Activated naive CD4-positive, alpha-beta T cell treated with anti-CD3 and anti-CD28 coated beads, Interleukin-2, amount 50 U/mL, for 24 hours (primary cell): ENCODE data around the gene CCDC7.
A peak's percentile ranks its signal among the peaks of the same experiment; 100 is the strongest.
"Not testable (repeated sequence)": the region's sequence is repeated elsewhere in the genome, so short reads cannot be mapped to it uniquely, and the experiment has no call there.

Experiments
- H3K27ac Mint-ChIP-seq: one replicate; pipeline ENCODE4 v1.8.0; 2021; ENCODE audit warnings: mild to moderate bottlenecking, mixed read lengths
- H3K27me3 Mint-ChIP-seq: one replicate; pipeline ENCODE4 v1.8.0; 2021; ENCODE audit warnings: mixed read lengths
- H3K36me3 Mint-ChIP-seq: one replicate; pipeline ENCODE4 v1.8.0; 2021; ENCODE audit warnings: mixed read lengths
- H3K4me1 Mint-ChIP-seq: one replicate; pipeline ENCODE4 v1.8.0; 2021; ENCODE audit warnings: mixed read lengths
- H3K4me3 Mint-ChIP-seq: one replicate; pipeline ENCODE4 v1.8.0; 2021; ENCODE audit warnings: mild to moderate bottlenecking, mixed read lengths
- H3K9me3 Mint-ChIP-seq: one replicate; pipeline ENCODE4 v1.8.0; 2021; ENCODE audit warnings: mixed read lengths

CCDC7 gene

DNA sequence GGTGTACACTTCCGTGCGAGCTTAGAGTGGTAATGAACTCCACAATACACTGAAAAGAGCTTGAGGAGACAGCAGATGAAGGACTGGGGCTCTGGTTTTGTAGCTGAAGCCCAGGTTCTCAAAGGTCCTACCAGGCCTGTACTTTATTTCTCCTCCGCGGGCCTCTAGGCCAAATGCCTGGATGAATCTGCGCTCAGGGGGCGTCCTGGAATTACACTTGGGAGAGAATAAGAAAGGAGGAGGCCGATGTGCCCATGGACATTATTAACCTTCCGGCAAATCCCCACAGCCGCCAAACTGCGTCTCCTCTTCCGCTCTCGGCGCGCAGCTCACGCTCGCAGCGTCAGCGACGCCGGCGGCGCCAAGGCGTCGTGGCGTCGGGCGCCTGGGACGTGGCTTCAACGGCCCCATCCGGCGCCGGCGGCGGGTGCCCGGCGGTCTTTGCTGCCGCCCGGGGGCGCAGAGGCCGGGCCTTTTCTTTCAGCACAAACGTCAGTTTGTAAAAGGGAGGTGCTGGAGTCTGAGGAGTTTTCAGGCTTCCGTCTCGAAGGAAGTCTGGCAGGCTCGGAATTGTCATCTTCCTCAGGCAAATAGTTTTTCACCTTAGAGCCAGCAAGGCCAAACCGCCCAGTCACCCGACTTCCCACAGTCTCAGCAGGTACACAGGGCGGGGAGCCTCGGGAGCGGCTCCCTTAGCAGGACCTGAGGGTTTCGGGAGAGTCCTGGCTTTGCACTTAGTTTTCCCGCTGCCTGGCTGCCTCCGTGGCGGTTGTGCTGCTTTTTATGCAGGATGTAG, at the start of gene CCDC7:
TSS of gene CCDC7 (plus strand) at position 401 of the 796 bp plus-strand sequence. CDS start 5,503 bp downstream, outside the sequence.
- Mint-ChIP-seq H3K9me3 (no peaks in the 10 kb centered on the region), H3K27me3 (no peaks in the 10 kb centered on the region)

DNA sequence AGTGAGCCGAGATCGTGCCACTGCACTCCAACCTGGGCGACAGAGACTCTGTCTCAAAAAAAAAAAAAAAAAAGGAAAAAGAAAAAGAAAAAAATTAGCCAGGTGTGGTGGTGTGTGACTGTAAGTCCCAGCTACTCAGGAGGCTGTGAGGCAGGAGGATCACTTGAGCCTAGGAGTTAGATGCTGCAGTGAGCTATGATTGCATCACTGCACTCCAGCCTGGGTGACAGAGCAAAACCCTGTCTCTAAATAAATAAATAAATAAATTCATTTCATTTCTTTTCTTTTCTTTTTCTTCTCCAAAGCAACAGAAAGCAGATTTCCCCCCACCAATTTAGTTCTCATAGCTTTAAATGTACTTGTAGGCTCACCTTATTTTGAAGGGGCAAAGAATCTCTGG, 48.8 kb upstream of the CCDC7 start:
- H3K36me3 Mint-ChIP-seq, H3K4me3 Mint-ChIP-seq: not testable (repeated sequence)

More for the DNA sequence above, at the start of gene CCDC7:
- Mint-ChIP-seq H3K4me3 (peak within 1 kb of the TSS; percentile 91), H3K36me3 (no peaks in the 10 kb centered on the region), H3K4me1 (peaks cover 22% of the 10 kb centered on the region), H3K27ac (peak within 1 kb of the TSS; percentile 96)

GRCh38 chr10:32399720-32400119, 46.2 kb upstream of the CCDC7 start:
- H3K27ac Mint-ChIP-seq, H3K4me1 Mint-ChIP-seq, H3K27me3 Mint-ChIP-seq, H3K4me3 Mint-ChIP-seq, H3K9me3 Mint-ChIP-seq, H3K36me3 Mint-ChIP-seq: not testable (repeated sequence)

More for the DNA sequence above, 48.8 kb upstream of the CCDC7 start:
- not testable (repeated sequence) for H3K4me1 Mint-ChIP-seq, H3K27ac Mint-ChIP-seq, H3K27me3 Mint-ChIP-seq, H3K9me3 Mint-ChIP-seq

DNA sequence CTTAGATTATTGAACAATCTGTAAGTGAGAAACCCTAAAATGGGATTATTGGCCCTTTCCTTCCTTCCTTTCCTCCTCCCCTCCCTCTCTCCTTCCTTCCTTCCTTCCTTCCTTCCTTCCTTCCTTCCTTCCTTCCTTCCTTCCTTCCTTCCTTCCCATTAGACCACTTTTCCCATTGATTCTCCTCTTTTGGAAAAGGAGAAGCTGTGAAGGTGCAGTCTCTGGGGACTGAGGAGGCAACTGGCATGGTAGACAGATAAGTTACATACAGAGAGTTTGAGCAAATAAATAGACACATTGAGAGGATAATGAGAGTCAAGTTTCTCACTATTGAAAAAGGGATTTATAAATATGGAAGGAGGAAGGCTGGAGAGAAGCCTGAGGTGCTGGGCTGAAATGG, 45.0 kb upstream of the CCDC7 start:
- H3K27me3 Mint-ChIP-seq: no peaks in the 10 kb centered on the region
- H3K4me1 Mint-ChIP-seq: no peaks in the 10 kb centered on the region

GRCh38 chr10:32402499-32402898, 43.4 kb upstream of the CCDC7 start:
- Mint-ChIP-seq H3K4me3 (no peak overlapping the region), H3K27ac (no peak overlapping the region), H3K4me1 (no peaks in the 10 kb centered on the region), H3K36me3 (no peaks in the 10 kb centered on the region), H3K27me3 (no peaks in the 10 kb centered on the region), H3K9me3 (peaks cover 4% of the 10 kb centered on the region)

More for the DNA sequence above, 45.0 kb upstream of the CCDC7 start:
- Mint-ChIP-seq H3K27ac (no peak overlapping the region), H3K36me3 (no peaks in the 10 kb centered on the region), H3K4me3 (no peak overlapping the region), H3K9me3 (peaks cover 4% of the 10 kb centered on the region)

DNA sequence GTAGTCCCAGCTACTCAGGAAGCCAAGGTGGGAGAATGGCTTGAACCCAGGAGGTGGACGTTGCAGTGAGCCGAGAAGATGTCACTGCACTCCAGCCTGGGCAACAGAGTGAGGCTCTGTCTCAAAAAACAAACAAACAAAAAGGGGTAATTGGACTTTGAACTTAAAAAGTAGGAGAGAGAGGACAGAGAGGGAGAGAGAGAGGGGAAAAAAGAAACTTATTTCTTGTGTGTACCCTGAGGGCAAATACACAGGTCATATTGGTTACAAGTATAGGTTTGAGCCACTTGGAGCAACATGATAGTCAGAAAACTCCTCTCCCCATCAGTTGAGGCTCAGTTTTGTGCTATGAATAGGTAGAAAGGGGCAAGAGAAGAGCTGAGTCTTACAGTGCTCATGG, 42.8 kb upstream of the CCDC7 start:
- no peak overlapping the region for H3K4me3 Mint-ChIP-seq
- H3K36me3 Mint-ChIP-seq: no peaks in the 10 kb centered on the region
- H3K9me3 Mint-ChIP-seq: peaks cover 4% of the 10 kb centered on the region

GRCh38 chr10:32408690-32409089, 37.2 kb upstream of the CCDC7 start:
- H3K27ac Mint-ChIP-seq: no peak overlapping the region
- no peak overlapping the region for H3K4me3 Mint-ChIP-seq
- H3K9me3 Mint-ChIP-seq: peaks cover 4% of the 10 kb centered on the region
- H3K27me3 Mint-ChIP-seq: no peaks in the 10 kb centered on the region
- no peaks in the 10 kb centered on the region for H3K4me1 Mint-ChIP-seq
- H3K36me3 Mint-ChIP-seq: no peaks in the 10 kb centered on the region

More for the DNA sequence above, 42.8 kb upstream of the CCDC7 start:
- H3K27me3 Mint-ChIP-seq: no peaks in the 10 kb centered on the region
- no peaks in the 10 kb centered on the region for H3K4me1 Mint-ChIP-seq
- H3K27ac Mint-ChIP-seq: no peak overlapping the region

DNA sequence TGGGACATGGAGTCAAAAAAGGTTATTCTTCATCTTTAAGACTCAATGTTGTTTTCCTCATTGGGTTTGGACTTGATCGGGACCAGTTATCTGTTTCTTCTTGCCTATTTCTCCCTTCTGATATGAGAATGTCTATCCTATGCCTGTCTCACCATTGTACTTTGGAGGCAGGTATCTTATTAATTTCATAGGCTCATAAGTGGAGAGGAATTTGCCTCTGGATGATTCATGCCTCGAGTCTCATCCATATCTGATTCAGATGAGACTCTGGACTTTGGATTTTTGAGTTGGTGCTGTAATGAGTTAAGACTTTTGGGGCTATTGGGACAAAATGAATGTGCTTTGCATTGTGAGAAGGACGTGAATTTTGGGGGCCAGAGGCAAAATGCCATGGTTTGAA, 36.2 kb upstream of the CCDC7 start:
- Mint-ChIP-seq H3K9me3 (peaks cover 4% of the 10 kb centered on the region), H3K4me3 (no peak overlapping the region), H3K36me3 (no peaks in the 10 kb centered on the region), H3K4me1 (no peaks in the 10 kb centered on the region), H3K27me3 (no peaks in the 10 kb centered on the region), H3K27ac (no peak overlapping the region)

- no peaks in the 10 kb centered on the region for H3K36me3 Mint-ChIP-seq
- no peaks in the 10 kb centered on the region for H3K4me1 Mint-ChIP-seq
- no peak overlapping the region for H3K27ac Mint-ChIP-seq
- no peak overlapping the region for H3K4me3 Mint-ChIP-seq
- peaks cover 3% of the 10 kb centered on the region for H3K9me3 Mint-ChIP-seq
- no peaks in the 10 kb centered on the region for H3K27me3 Mint-ChIP-seq
Measured at GRCh38 chr10:32410569-32410968, 35.4 kb upstream of the CCDC7 start.

DNA sequence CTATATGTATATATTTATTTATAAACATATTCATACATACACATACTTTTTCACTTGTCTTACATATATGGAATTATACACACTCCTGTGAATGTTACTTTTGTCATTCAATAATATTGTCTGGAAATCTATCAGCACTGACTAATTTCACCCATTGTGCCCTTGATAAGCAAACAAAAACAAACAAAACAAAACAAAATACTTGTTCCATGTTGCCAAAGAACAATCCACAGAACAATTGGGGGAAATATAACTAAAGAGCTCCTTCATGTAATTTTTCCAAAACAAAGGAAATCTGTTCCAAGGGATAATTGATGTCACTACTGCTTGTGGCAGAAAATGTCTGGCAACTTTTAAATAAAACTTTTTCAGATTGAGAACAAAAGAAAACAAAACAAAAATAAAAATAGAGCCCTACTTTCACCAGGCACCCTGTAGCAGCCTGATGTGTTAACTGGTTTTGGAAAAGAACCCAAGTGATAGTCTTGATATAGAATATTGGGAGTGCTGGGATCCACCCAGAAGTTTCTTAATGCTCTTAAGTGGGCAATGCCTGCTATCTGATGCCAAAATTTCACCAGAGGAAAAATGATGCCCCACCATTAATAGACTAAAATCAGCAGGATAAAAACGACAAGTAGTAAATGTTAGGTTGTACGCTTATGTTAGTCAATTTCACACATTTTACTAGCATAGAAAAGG, 34.0 kb upstream of the CCDC7 start:
- no peak overlapping the region for H3K4me3 Mint-ChIP-seq
- no peaks in the 10 kb centered on the region for H3K9me3 Mint-ChIP-seq
- H3K27me3 Mint-ChIP-seq: no peaks in the 10 kb centered on the region
- H3K4me1 Mint-ChIP-seq: no peaks in the 10 kb centered on the region
- no peaks in the 10 kb centered on the region for H3K36me3 Mint-ChIP-seq
- no peak overlapping the region for H3K27ac Mint-ChIP-seq

DNA sequence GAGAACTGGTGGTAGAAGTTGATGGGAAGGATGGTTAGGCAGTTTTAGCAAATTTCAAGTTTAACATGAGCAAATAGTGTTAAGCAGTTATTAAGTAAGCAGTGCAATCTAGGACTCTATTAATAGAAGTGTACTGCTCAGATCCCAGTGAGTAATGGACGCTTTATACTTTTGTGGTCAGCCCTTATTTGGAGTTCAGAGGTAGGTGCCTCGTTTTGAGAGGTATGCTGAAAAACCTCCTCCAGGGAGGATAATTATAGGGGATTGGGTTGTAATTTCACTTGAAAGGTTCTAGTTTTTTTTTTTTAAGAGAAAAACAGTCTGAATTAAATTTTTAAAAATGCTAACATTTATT, 33.5 kb upstream of the CCDC7 start:
- no peaks in the 10 kb centered on the region for H3K9me3 Mint-ChIP-seq
- no peak overlapping the region for H3K27ac Mint-ChIP-seq
- H3K4me3 Mint-ChIP-seq: no peak overlapping the region
- no peaks in the 10 kb centered on the region for H3K27me3 Mint-ChIP-seq
- H3K4me1 Mint-ChIP-seq: no peaks in the 10 kb centered on the region
- no peaks in the 10 kb centered on the region for H3K36me3 Mint-ChIP-seq

GRCh38 chr10:32413513-32413912, 32.4 kb upstream of the CCDC7 start:
- Mint-ChIP-seq H3K4me1 (no peaks in the 10 kb centered on the region), H3K27me3 (no peaks in the 10 kb centered on the region), H3K9me3 (no peaks in the 10 kb centered on the region), H3K36me3 (no peaks in the 10 kb centered on the region), H3K4me3 (no peak overlapping the region), H3K27ac (no peak overlapping the region)

DNA sequence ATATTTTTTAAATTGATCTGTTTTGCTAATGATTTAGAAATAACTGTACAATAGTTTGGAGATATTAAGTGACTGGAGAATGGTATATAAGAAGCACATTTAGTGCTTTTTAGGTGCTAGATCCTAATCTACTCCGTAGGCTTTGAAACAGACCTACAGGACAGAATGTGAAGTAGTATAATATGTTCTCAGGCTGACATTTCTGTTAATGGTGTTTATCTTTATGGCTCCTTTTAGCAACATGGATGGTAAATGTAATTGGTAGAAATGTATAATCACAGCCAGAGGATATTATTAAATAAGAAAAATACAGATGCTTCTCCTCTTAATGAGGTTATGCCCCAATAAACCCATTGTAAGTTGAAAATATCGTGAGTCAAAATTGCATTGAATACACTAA, 30.6 kb upstream of the CCDC7 start:
- Mint-ChIP-seq H3K36me3 (no peaks in the 10 kb centered on the region), H3K4me3 (no peak overlapping the region), H3K27ac (no peak overlapping the region), H3K27me3 (no peaks in the 10 kb centered on the region), H3K9me3 (no peaks in the 10 kb centered on the region), H3K4me1 (no peaks in the 10 kb centered on the region)

- Mint-ChIP-seq H3K9me3 (no peaks in the 10 kb centered on the region), H3K27me3 (no peaks in the 10 kb centered on the region), H3K4me1 (no peaks in the 10 kb centered on the region), H3K36me3 (no peaks in the 10 kb centered on the region), H3K4me3 (no peak overlapping the region), H3K27ac (peak overlapping the region; percentile 13)
Measured at GRCh38 chr10:32417911-32418547, 27.9 kb upstream of the CCDC7 start.

DNA sequence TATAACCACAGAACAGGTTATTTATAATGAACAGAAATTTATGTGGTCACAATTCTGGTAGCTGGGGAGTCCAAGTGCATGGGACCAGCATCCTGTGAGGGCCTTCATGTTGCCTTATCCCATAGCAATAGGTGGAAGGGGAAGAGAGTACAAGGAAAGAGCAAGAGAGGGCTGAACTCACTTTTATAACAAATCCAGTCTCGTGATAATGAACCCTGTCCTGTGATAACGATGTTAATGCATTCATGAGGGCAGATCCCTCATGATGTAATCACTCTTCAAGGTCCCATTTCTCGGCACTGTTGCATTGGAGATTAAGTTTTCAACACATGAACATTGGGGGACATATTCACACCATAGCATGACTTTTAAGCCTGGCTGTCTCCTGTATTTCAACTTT, 27.4 kb upstream of the CCDC7 start:
- H3K27me3 Mint-ChIP-seq: no peaks in the 10 kb centered on the region
- H3K27ac Mint-ChIP-seq: peak overlapping the region; percentile 60
- no peaks in the 10 kb centered on the region for H3K4me1 Mint-ChIP-seq
- no peak overlapping the region for H3K4me3 Mint-ChIP-seq
- H3K9me3 Mint-ChIP-seq: no peaks in the 10 kb centered on the region
- no peaks in the 10 kb centered on the region for H3K36me3 Mint-ChIP-seq

DNA sequence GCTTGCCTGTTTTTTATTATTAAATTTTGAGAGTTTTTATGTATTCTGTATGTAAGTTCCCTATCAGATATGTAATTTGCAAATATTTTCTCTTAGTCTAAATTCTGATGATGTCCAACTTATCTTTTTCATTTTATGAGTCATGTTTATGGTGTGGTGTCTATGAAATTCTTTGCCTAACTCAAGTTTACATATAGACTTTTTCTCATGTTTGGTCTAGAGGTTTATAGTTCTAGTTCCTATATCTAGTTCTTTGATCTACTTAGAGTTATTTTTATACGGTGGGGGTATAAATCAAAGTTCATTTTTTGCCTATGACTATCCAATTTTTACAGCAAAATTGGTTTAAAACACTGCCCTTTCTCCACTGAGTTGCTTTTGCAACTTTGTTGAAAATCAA, 26.3 kb upstream of the CCDC7 start:
- no peaks in the 10 kb centered on the region for H3K36me3 Mint-ChIP-seq
- no peaks in the 10 kb centered on the region for H3K9me3 Mint-ChIP-seq

More for the DNA sequence above, 26.3 kb upstream of the CCDC7 start:
- H3K27ac Mint-ChIP-seq: no peak overlapping the region
- H3K27me3 Mint-ChIP-seq: no peaks in the 10 kb centered on the region
- no peak overlapping the region for H3K4me3 Mint-ChIP-seq
- no peaks in the 10 kb centered on the region for H3K4me1 Mint-ChIP-seq
